PC-9 (cell line): Measurements from ENCODE around the gene UVSSA. TPM values are rescaled to one million over a fixed set of nuclear protein-coding genes. Genes with fewer than 3 reads are reported as not detected.
"Not testable (repeated sequence)": the region's sequence is repeated elsewhere in the genome, so short reads cannot be mapped to it uniquely, and the experiment has no call there.

Experiments used
- BruUV-seq: library from RNA; stranded (reverse); fragments of 400-500 nt; replicated peaks from 2 replicates; lab custom pipeline; 2021; lab: Mats Ljungman, UMichigan
- CTCF ChIA-PET: fragments of 300-600 bp; sonication (Branson Sonifier 250); formaldehyde crosslinking; loops from one replicate; lab custom pipeline; 2022; ENCODE audit warnings: antibody characterized with exemption; lab: Charles Lee
- POLR2A ChIA-PET: fragments of 300-600 bp; sonication (Branson Sonifier 250); formaldehyde crosslinking; loops from one replicate; lab custom pipeline; 2022; ENCODE audit warnings: antibody characterized with exemption; ENCODE audit not compliant: unreplicated experiment; lab: Charles Lee
- DNase-seq, 2 experiments: peaks; one replicate each; pipeline versions ENCODE4 v3.0.0 to v3.0.0-alpha.2; 2015 to 2022; ENCODE audit warnings: mixed read lengths in 1 of 2
- H2AFZ ChIP-seq: fragments of 200-600 bp; sonication (generic); 2 replicates; pipeline ENCODE4 v1.8.1; 2017; ENCODE audit warnings: antibody characterized with exemption
- H3F3A ChIP-seq: fragments of 200-600 bp; sonication (generic); 2 replicates; pipeline ENCODE4 v1.8.1; 2017; ENCODE audit warnings: antibody characterized with exemption, mild to moderate bottlenecking, low read depth; ENCODE audit not compliant: insufficient read depth
- H3K27ac ChIP-seq: fragments of 200-600 bp; sonication (generic); 2 replicates; pipeline ENCODE4 v1.6.1; 2016; ENCODE audit warnings: mixed run types
- H3K27me3 ChIP-seq: fragments of 200-600 bp; sonication (generic); 2 replicates; pipeline ENCODE4 v1.6.1; 2016; ENCODE audit warnings: low read depth, mixed run types; ENCODE audit not compliant: insufficient read depth
- H3K36me3 ChIP-seq: fragments of 200-600 bp; sonication (generic); 2 replicates; pipeline ENCODE4 v1.6.1; 2016; ENCODE audit warnings: low read depth, mixed run types
- H3K4me1 ChIP-seq: fragments of 200-600 bp; sonication (generic); replicated peaks from 2 replicates; pipeline ENCODE4 v1.6.1; 2016; ENCODE audit warnings: mixed run types; ENCODE audit not compliant: insufficient read depth
- H3K4me2 ChIP-seq: fragments of 200-600 bp; sonication (generic); 2 replicates; pipeline ENCODE4 v1.6.1; 2017; ENCODE audit warnings: mixed run types
- H3K4me3 ChIP-seq: fragments of 200-600 bp; sonication (generic); 2 replicates; pipeline ENCODE4 v1.6.1; 2016; ENCODE audit warnings: mixed run types
- H3K79me2 ChIP-seq: fragments of 200-600 bp; sonication (generic); 2 replicates; pipeline ENCODE4 v1.6.1; 2017; ENCODE audit warnings: low read depth, mixed run types
- H3K9me2 ChIP-seq: fragments of 200-600 bp; sonication (generic); 2 replicates; pipeline ENCODE4 v1.8.1; 2017; ENCODE audit warnings: mild to moderate bottlenecking; ENCODE audit not compliant: insufficient read depth
- H3K9me3 ChIP-seq: fragments of 200-600 bp; sonication (generic); 2 replicates; pipeline ENCODE4 v1.8.1; 2016; ENCODE audit warnings: low read depth; ENCODE audit not compliant: insufficient read depth
- H4K20me1 ChIP-seq: fragments of 200-600 bp; sonication (generic); 2 replicates; pipeline ENCODE4 v1.8.1; 2017; ENCODE audit not compliant: insufficient read depth
- EZH2 ChIP-seq: fragments of 200-600 bp; sonication (generic); IDR thresholded peaks from 2 replicates; pipeline ENCODE4 v1.8.0; 2017; ENCODE audit warnings: antibody characterized with exemption, low read depth
- intact Hi-C: fragments of 100-400 bp; cut with micrococcal nuclease; formaldehyde crosslinking; loops from one replicate; pipeline ENCODE4 v1.10.0; 2022; ENCODE audit not compliant: unreplicated experiment
- total RNA-seq: library from RNA; stranded (reverse); gene quantifications from 2 replicates; pipeline ENCODE4 v1.2.3, GENCODE V29; 2021
- TF ChIP-seq, protein P1 (sequence below): fragments of 200-600 bp; sonication (generic); conservative IDR thresholded peaks from 2 replicates; pipeline ENCODE4 v1.6.1; 2017; ENCODE audit warnings: mixed run types, antibody characterized with exemption, mild to moderate bottlenecking, moderate library complexity

UVSSA gene
- total RNA-seq, 1 experiment from 2014 or later = 24.3 TPM

DNA sequence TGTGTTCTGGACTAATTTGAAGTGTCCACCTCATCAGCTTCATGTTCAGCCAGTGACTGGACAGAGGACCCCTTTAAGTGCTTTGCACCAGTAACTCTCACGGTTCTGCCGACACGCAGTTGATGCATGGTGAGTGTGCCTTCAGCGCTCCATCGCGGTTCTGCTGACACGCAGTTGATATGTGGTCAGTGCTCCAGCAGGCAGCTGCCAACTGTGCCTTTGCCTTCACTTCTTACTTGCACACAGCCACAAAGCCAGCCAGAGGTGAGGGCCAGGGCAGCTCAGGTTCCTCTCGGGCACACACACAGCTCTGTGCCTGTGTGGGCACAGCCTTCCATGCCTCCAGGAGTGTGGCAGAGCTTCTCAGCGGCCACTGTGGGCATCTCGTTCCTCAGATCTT lies 46.9 kb downstream of the UVSSA start:
- BruUV-seq = no TSS peak
- no peaks in the 10 kb centered on the region for H3K79me2 ChIP-seq
- POLR2A ChIA-PET = no interaction called here

DNA sequence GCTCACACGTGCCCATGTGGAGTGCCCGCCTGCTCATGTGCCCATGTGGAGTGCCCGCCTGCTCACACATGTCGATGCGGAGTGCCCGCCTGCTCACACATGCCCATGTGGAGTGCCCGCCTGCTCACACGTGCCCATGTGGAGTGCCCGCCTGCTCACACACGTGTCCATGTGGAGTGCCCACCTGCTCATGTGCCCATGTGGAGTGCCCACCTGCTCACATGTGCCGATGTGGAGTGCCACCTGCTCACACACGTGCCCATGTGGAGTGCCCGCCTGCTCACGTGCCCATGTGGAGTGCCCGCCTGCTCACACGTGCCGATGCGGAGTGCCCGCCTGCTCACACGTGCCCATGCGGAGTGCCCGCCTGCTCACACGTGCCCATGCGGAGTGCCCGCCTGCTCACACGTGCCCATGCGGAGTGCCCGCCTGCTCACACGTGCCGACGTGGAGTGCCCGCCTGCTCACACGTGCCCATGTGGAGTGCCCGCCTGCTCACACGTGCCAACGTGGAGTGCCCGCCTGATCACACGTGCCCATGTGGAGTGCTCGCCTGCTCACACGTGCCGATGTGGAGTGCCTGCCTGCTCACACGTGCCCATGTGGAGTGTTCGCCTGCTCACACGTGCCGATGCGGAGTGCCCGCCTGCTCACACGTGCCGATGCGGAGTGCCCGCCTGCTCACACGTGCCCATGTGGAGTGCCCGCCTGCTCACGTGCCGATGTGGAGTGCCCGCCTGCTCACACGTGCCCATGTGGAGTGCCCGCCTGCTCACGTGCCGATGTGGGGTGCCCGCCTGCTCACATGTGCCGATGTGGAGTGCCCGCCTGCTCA lies 47.8 kb downstream of the UVSSA start:
- H3K79me2 ChIP-seq, DNase-seq, H4K20me1 ChIP-seq, CTCF ChIA-PET, H3K4me2 ChIP-seq, H3F3A ChIP-seq, H3K27ac ChIP-seq, H3K9me2 ChIP-seq, H3K4me3 ChIP-seq, POLR2A ChIA-PET, intact Hi-C loops, H3K9me3 ChIP-seq, H3K36me3 ChIP-seq, H3K4me1 ChIP-seq, H2AFZ ChIP-seq, BruUV-seq: not testable (repeated sequence)
- H3K27me3 ChIP-seq = peaks cover 22% of the 10 kb centered on the region

More for the DNA sequence above, 46.9 kb downstream of the UVSSA start:
- no peaks in the 10 kb centered on the region for H3K9me2 ChIP-seq
- CTCF ChIA-PET = no interaction called here
- H3K4me3 ChIP-seq = no peak overlapping the region
- TF ChIP-seq, protein P1, sequence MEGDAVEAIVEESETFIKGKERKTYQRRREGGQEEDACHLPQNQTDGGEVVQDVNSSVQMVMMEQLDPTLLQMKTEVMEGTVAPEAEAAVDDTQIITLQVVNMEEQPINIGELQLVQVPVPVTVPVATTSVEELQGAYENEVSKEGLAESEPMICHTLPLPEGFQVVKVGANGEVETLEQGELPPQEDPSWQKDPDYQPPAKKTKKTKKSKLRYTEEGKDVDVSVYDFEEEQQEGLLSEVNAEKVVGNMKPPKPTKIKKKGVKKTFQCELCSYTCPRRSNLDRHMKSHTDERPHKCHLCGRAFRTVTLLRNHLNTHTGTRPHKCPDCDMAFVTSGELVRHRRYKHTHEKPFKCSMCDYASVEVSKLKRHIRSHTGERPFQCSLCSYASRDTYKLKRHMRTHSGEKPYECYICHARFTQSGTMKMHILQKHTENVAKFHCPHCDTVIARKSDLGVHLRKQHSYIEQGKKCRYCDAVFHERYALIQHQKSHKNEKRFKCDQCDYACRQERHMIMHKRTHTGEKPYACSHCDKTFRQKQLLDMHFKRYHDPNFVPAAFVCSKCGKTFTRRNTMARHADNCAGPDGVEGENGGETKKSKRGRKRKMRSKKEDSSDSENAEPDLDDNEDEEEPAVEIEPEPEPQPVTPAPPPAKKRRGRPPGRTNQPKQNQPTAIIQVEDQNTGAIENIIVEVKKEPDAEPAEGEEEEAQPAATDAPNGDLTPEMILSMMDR = no peak
- no peak for TF ChIP-seq EZH2
- H3K27ac ChIP-seq = no peak overlapping the region
- H3F3A ChIP-seq = no peaks in the 10 kb centered on the region
- H2AFZ ChIP-seq = no peak overlapping the region
- H4K20me1 ChIP-seq = no peaks in the 10 kb centered on the region; the same call in 1 of the 2 replicates
- H3K4me1 ChIP-seq = no peaks in the 10 kb centered on the region
- no peaks in the 10 kb centered on the region for H3K36me3 ChIP-seq
- no peaks in the 10 kb centered on the region for H3K9me3 ChIP-seq
- intact Hi-C loops = no loop called here
- H3K4me2 ChIP-seq = no peak overlapping the region
- H3K27me3 ChIP-seq = peaks cover 13% of the 10 kb centered on the region
- no peak for DNase-seq

DNA sequence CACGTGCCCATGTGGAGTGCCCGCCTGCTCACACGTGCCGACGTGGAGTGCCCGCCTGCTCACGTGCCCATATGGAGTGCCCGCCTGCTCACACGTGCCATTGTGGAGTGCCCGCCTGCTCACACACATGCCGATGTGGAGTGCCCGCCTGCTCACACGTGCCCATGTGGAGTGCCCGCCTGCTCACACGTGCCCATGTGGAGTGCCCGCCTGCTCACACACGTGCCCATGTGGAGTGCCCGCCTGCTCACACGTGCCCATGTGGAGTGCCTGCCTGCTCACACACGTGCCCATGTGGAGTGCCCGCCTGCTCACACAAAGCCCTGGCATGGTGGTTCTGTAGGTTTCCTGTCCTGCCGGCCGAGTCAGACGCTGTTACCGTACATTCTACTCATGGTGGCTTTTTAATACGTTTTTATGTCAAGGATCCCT lies 48.4 kb downstream of the UVSSA start:
- H3F3A ChIP-seq, intact Hi-C loops, POLR2A ChIA-PET, BruUV-seq, H3K36me3 ChIP-seq, H3K9me3 ChIP-seq, H2AFZ ChIP-seq, DNase-seq, H3K79me2 ChIP-seq, H3K4me2 ChIP-seq, H3K4me1 ChIP-seq, CTCF ChIA-PET, H4K20me1 ChIP-seq, H3K9me2 ChIP-seq, H3K27ac ChIP-seq, H3K4me3 ChIP-seq: not testable (repeated sequence)
- peaks cover 27% of the 10 kb centered on the region for H3K27me3 ChIP-seq

DNA sequence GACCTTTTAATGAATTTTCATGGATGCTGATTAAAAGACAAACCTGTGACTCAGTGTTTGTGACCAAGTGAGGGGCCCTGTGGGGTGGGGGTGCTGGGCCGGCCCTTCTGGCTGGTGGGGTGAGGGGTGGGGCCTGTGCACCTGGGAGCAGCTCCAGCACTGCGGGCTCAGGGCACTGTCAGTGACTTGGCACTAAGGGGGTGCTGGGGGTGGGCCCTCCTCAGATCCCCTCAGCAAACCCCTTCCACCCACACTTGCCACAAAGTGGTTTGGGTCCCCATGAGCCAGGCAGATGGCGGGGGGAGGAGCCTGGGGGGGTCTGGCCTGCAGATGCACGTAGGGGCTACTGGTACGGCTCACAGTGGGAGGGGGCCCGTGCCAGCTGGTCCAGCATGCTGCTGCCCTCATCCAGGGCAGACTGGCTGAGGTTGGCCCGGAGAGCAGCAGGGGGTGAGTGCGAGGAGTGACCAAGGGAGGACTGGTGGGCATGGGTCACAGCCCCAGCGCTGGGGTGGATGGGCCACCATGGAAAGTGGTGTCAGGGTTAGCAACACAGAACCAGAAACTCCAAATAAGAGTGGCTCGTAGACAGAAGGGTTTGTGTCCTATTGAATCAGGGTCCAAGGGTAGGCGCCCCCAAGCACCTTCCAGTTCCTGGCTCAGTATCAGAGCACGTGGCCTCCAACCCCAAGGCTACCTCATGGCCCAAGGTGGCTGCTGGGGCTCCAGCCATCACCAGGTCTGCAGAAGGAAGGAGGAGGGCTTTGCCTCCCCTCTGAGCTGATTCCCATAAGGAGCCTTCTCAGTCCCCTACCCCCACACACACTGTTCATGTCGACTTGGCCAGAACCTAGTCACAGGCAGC lies 49.2 kb downstream of the UVSSA start:
- H4K20me1 ChIP-seq = no peaks in the 10 kb centered on the region; the same call in 1 of the 2 replicates
- no peaks in the 10 kb centered on the region for H3K9me3 ChIP-seq
- POLR2A ChIA-PET = no interaction called here
- H3K4me3 ChIP-seq = no peak overlapping the region
- no peaks in the 10 kb centered on the region for H3K36me3 ChIP-seq
- TF ChIP-seq EZH2 = no peak
- TF ChIP-seq, protein P1 = no peak
- no peak for DNase-seq
- no peaks in the 10 kb centered on the region for H3K79me2 ChIP-seq
- no peak overlapping the region for H2AFZ ChIP-seq
- H3K4me2 ChIP-seq = no peak overlapping the region
- no peaks in the 10 kb centered on the region for H3K9me2 ChIP-seq
- intact Hi-C loops = no loop called here
- H3K27ac ChIP-seq = no peak overlapping the region
- CTCF ChIA-PET = no interaction called here
- no peaks in the 10 kb centered on the region for H3F3A ChIP-seq
- no peaks in the 10 kb centered on the region for H3K4me1 ChIP-seq
- peaks cover 33% of the 10 kb centered on the region for H3K27me3 ChIP-seq
- BruUV-seq = no TSS peak
